H7 (cell line): ENCODE data around the gene C9orf152. TPM values are rescaled to one million over a fixed set of nuclear protein-coding genes. Genes with fewer than 3 reads are reported as not detected.

Experiments
- DNase-seq: peaks from one replicate; pipeline ENCODE4 v3.0.0; 2012
- H3K27me3 ChIP-seq: 2 replicates; pipeline ENCODE4 v1.6.0; 2011; ENCODE audit warnings: mild to moderate bottlenecking, low read length; ENCODE audit not compliant: control insufficient read depth, insufficient read depth
- H3K36me3 ChIP-seq: replicated peaks from 2 replicates; pipeline ENCODE4 v1.5.1; 2011; ENCODE audit warnings: low read length; ENCODE audit not compliant: control insufficient read depth, insufficient read depth
- H3K4me3 ChIP-seq: 2 replicates; pipeline ENCODE4 v1.5.1; 2011; ENCODE audit warnings: low read depth, mild to moderate bottlenecking, control low read depth, low read length, moderate library complexity; ENCODE audit not compliant: insufficient read depth
- total RNA-seq: library from RNA; depleted of rRNA; stranded (reverse); fragments of >200 nt; shearing (Covaris generic); gene quantifications from 2 replicates; pipeline ENCODE4 v1.2.3, GENCODE V29; 2014

C9orf152 gene
- total RNA-seq, 1 experiment from 2014 or later: not detected

DNA sequence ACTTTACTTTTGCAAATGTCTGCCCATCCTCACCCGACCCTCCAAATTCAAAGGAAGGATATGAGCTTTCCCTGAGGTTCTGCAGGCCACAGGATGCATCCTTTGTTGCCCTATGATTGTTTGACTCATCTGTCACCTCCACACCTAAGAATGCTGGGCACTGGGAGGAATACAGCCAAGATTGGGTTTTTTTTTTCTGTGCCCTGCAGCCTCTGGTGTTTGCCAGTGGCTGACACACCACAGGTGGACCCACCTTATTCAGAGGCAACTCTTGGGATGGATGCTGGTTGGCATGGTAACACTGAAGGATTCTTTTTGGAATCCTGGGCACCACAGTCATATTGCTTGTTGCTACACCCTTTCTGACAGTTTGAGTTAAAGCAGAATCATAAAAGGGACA is 29.7 kb downstream of the C9orf152 start:
- no peaks in the 10 kb centered on the region for H3K36me3 ChIP-seq
- no peak overlapping the region for H3K4me3 ChIP-seq
- DNase-seq: no peak
- no peaks in the 10 kb centered on the region for H3K27me3 ChIP-seq

- no peak overlapping the region for H3K4me3 ChIP-seq
- H3K27me3 ChIP-seq: no peaks in the 10 kb centered on the region
- H3K36me3 ChIP-seq: no peaks in the 10 kb centered on the region
- peak; percentile 34 for DNase-seq
Observed at GRCh38 chr9:110175275-110175968, 32.5 kb downstream of the C9orf152 start.

DNA sequence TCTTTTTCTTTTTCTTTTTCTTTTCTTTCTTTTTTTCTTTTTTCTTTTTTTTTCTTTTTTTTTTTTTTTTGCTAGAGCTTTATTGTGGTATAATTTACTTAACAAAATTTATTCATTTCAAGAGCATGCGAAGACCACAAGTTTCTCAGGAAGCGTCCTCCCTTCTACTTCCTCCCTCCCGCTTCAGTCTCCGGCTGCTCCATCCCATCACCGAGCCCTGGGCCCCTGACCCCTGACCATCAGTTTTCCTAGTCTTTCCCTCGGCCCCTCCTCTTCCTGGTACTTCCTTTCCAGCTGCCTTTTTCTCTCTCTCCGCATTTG is 34.7 kb downstream of the C9orf152 start:
- H3K27me3 ChIP-seq: no peaks in the 10 kb centered on the region
- H3K4me3 ChIP-seq: peak overlapping the region; percentile 41
- peak; percentile 75 for DNase-seq
- H3K36me3 ChIP-seq: 0 out of 2 replicates have a peak, but pooled peaks cover 1% of the 10 kb centered on the region

GRCh38 chr9:110170357-110171257 is 37.4 kb downstream of the C9orf152 start:
- no peak for DNase-seq
- no peak overlapping the region for H3K4me3 ChIP-seq
- H3K36me3 ChIP-seq: 0 out of 2 replicates have a peak, but pooled peaks cover 1% of the 10 kb centered on the region
- no peaks in the 10 kb centered on the region for H3K27me3 ChIP-seq

DNA sequence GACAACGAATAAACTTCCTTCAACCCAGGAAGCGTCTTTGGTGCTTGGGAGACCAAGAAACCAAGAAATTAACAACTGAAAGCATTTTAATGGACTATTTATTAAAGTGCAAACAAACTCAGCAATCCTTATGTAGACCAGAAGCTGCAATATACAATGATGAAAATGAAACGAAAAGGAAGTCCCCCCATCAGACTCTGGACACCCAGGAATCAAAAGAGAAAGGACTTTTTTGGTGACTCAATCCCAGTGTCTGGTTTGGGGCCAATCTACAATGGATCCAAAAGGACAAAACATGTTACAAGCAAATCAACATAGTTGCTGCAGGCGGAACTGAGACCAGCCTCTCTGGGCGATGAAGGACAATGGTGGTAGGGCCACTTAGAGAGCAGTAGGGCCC is 39.5 kb downstream of the C9orf152 start:
- no peak overlapping the region for H3K4me3 ChIP-seq
- no peaks in the 10 kb centered on the region for H3K27me3 ChIP-seq
- H3K36me3 ChIP-seq: 0 out of 2 replicates have a peak, but pooled peaks cover 1% of the 10 kb centered on the region
- DNase-seq: no peak

DNA sequence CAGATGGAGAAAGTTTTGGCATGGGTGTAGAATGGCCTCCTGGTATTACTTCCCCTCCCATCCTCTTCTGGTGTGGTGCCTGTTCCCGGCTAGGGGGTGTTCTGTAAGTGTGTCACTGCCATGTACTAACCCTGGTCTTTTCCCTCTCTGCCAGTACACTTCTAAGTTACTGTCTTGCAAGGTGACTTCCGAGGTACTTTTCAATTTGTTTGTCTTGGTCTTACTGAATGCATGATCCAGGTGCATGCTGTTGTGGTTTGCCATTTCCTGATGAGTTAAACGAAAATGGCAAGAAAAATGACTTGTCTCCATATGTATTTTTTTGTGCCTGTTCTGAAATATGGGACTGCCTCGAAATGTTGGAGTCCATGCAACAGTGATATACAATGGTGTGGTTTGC is 46.0 kb downstream of the C9orf152 start:
- Histone ChIP-seq H3K36me3 (no peaks in the 10 kb centered on the region), H3K4me3 (no peak overlapping the region), H3K27me3 (no peaks in the 10 kb centered on the region)
- DNase-seq: no peak

DNA sequence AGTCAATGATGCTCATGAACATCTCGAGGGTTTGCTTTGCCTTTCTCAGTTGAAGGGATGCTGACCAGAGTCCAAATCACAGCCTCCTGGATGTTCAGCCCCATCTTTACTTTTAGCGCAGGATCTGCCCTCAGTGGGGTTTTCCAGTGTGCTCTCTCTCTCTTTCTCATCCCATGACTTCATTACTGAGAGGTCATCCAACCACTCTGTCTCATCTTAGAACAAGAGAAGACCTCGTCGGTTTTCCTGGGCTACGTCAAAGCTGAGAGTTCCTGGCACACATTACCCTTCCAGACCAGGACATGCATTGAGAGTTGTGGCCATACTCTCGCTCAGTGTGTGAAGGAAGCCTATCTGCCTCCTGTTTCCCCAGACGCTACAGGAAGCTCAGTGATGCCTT is 47.3 kb downstream of the C9orf152 start:
- H3K4me3 ChIP-seq: no peak overlapping the region
- no peaks in the 10 kb centered on the region for H3K36me3 ChIP-seq
- no peaks in the 10 kb centered on the region for H3K27me3 ChIP-seq
- DNase-seq: no peak

- Histone ChIP-seq H3K27me3 (no peaks in the 10 kb centered on the region), H3K4me3 (no peak overlapping the region), H3K36me3 (no peaks in the 10 kb centered on the region)
- DNase-seq: no peak
Observed at GRCh38 chr9:110160123-110160522, 47.8 kb downstream of the C9orf152 start.

DNA sequence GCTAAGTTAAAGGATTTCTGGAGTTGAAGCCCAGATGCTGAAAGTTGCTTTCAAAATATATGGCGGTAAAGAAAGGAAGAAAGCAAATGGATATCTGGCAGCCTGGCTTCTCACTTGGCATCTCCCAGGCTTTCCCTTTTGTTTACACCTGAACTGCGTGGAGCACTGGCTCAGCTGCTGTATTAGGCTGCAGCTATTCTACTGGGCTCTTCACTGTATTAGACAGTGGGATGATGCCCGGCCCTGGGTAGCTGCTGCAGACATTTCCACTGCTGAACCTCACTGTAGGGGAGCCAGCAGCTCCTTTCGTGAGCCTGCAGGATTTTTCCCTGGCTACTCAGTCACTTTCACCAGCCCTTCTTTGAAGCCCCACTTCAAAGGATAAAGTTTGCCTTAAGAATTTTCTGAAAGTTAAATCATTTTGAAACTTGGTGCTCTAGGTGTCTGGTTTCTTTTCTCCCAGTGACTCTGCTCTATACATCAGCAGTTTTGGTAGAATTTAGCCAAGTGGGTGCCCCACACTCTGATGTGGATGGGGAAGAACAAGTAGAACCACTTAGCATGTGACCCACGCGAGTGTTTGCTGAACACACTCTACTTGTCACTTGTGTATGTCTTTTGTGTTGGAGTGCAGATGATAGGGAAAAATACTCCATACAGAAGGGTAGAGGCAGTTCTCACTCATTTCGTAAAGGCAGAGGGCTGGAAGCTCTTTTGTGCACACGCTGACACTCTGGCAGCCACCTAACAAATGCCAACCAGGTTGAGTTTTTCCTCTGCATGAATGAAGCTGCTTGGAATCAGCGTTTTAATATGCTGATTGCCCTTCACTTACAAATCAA is 49.9 kb downstream of the C9orf152 start:
- H3K4me3 ChIP-seq: no peak overlapping the region
- H3K27me3 ChIP-seq: no peaks in the 10 kb centered on the region
- no peaks in the 10 kb centered on the region for H3K36me3 ChIP-seq
- no peak for DNase-seq

- no peak for DNase-seq
- no peaks in the 10 kb centered on the region for H3K27me3 ChIP-seq
Observed at GRCh38 chr9:110156902-110157301, 51.1 kb downstream of the C9orf152 start.

DNA sequence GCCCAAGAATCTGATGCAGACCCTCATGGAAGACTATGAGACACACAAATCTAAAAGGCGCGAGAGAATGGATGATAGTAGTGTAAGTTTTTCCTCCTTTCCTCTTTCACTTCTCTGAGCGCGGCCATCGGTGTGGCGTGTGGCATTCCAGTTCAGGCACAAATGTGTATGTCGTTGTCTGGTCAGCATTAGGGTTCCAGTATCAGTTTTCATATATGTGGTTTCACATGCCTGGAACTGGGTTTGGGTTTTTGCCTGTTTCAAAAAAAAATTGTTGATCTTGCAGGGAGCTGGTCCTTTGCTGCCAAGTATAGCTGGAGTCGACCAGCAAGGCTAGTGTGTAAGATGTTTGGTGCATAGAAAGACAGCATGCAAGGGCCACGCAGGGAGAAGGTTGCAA is 51.5 kb downstream of the C9orf152 start:
- H3K4me3 ChIP-seq: no peak overlapping the region
- no peaks in the 10 kb centered on the region for H3K36me3 ChIP-seq
- H3K27me3 ChIP-seq: no peaks in the 10 kb centered on the region
- DNase-seq: no peak

More at GRCh38 chr9:110156902-110157301, 51.1 kb downstream of the C9orf152 start:
- Histone ChIP-seq H3K4me3 (no peak overlapping the region), H3K36me3 (no peaks in the 10 kb centered on the region)

- DNase-seq: no peak
- Histone ChIP-seq H3K36me3 (no peaks in the 10 kb centered on the region), H3K4me3 (no peak overlapping the region), H3K27me3 (no peaks in the 10 kb centered on the region)
Observed at GRCh38 chr9:110155751-110156150, 52.2 kb downstream of the C9orf152 start.

DNA sequence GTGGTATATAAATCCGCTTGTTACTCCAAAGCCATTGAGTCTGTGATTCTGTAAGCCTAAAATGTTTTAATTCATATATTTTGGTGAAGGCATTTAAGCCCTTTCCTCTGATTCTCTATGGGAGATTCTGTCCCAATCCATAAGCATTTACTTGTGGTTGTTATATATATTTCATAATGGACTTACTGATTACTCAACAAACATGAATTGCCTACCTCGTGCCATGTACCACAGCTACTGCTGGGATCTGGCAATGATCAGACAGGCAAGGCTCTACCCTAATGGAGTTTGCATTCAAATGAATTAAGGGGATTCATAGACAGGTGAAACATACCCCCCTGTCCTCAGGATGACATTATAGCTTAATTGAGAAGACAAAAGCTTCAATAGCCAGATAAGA is 54.5 kb downstream of the C9orf152 start:
- no peaks in the 10 kb centered on the region for H3K36me3 ChIP-seq
- H3K27me3 ChIP-seq: no peaks in the 10 kb centered on the region
- DNase-seq: no peak
- no peak overlapping the region for H3K4me3 ChIP-seq

DNA sequence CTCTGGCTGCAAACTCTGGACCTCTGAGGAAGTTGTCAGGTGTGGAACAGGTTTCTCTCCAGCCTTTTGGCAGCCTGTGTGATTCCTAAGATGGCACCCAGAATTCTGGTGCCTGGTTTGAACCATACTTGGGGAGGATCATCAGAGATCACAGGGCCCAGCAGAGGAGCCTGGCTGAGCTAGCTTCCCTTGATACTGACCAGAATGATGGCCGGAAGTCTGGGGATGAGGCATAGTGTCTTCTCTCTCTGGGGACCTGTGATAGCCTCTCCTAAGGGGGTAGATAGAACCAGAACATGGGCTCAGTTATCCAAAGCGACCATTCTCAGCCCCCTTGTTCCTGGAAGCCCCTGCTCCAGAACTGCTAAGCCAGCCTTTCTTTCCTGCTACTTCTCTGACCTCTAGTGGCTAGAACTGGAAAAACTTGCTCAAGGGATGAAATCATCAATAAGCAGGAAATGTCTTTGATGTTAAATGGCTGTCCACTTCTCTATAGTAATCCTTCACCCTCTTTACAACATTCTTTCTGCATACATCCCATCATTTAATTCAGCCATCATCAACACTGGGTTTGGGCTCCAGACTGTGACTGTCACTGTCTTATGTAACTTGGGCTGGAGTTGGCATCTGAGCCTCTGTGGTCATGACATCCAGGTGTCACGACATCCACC is 55.1 kb downstream of the C9orf152 start:
- no peaks in the 10 kb centered on the region for H3K36me3 ChIP-seq
- peak; percentile 63 for DNase-seq
- no peaks in the 10 kb centered on the region for H3K27me3 ChIP-seq
- H3K4me3 ChIP-seq: no peak overlapping the region
